Amygdala (tissue), 56 donors: ENCODE results near the gene TMCC1.
"Not testable (repeated sequence)": the region's sequence is repeated elsewhere in the genome, so short reads cannot be mapped to it uniquely, and the experiment has no call there.

Experiments
- DNase-seq, 56 donors: peaks; one replicate each; lab custom pipeline; 2025; lab: John Stamatoyannopoulos, UW

The TMCC1 gene

GRCh38 chr3:129838086-129838485 lies 55.4 kb downstream of the TMCC1 start:
- no peak for DNase-seq

GRCh38 chr3:129837065-129837642 lies 56.4 kb downstream of the TMCC1 start:
- DNase-seq, result no peak

- DNase-seq, result no peak
Observed at GRCh38 chr3:129836381-129837064, 57.0 kb downstream of the TMCC1 start.

GRCh38 chr3:129835198-129835597 lies 58.3 kb downstream of the TMCC1 start:
- no peak for DNase-seq

GRCh38 chr3:129834580-129834979 lies 58.9 kb downstream of the TMCC1 start:
- no peak for DNase-seq

GRCh38 chr3:129831942-129832341 lies 61.6 kb downstream of the TMCC1 start:
- not testable (repeated sequence) for DNase-seq

GRCh38 chr3:129831503-129831902 lies 62.0 kb downstream of the TMCC1 start:
- DNase-seq, result no peak

- DNase-seq, result peak in 29 of 56 donors; percentile 1 to 79 (median 21)
Observed at GRCh38 chr3:129829640-129830039, 63.9 kb downstream of the TMCC1 start.

GRCh38 chr3:129827765-129828164 lies 65.7 kb downstream of the TMCC1 start:
- DNase-seq, result no peak

- DNase-seq, result peak in 12 of 56 donors; percentile 2 to 34 (median 10)
Observed at GRCh38 chr3:129824926-129825541, 68.5 kb downstream of the TMCC1 start.

GRCh38 chr3:129822679-129823078 lies 70.8 kb downstream of the TMCC1 start:
- no peak for DNase-seq

GRCh38 chr3:129822241-129822640 lies 71.3 kb downstream of the TMCC1 start:
- DNase-seq, result no peak

- DNase-seq, result no peak
Observed at GRCh38 chr3:129820587-129820986, 72.9 kb downstream of the TMCC1 start.

- DNase-seq, result no peak
Observed at GRCh38 chr3:129812589-129812988, 80.9 kb downstream of the TMCC1 start.

- no peak for DNase-seq
Observed at GRCh38 chr3:129809297-129809696, 84.2 kb downstream of the TMCC1 start.

- DNase-seq, result no peak
Observed at GRCh38 chr3:129796146-129796545, 97.4 kb downstream of the TMCC1 start.

GRCh38 chr3:129795186-129796010 lies 98.1 kb downstream of the TMCC1 start:
- DNase-seq, result peak in 1 of 56 donors; percentile 2

GRCh38 chr3:129794311-129795185 lies 99.0 kb downstream of the TMCC1 start:
- peak in 8 of 56 donors; percentile 3 to 19 (median 8) for DNase-seq

- DNase-seq, result peak in 22 of 56 donors; percentile 1 to 38 (median 14)
Observed at GRCh38 chr3:129793942-129794310, 99.6 kb downstream of the TMCC1 start.

- no peak for DNase-seq
Observed at GRCh38 chr3:129793319-129793718, 100.2 kb downstream of the TMCC1 start.
